ENCODE measurements around the gene OR2H1.

OR2H1 gene

DNA sequence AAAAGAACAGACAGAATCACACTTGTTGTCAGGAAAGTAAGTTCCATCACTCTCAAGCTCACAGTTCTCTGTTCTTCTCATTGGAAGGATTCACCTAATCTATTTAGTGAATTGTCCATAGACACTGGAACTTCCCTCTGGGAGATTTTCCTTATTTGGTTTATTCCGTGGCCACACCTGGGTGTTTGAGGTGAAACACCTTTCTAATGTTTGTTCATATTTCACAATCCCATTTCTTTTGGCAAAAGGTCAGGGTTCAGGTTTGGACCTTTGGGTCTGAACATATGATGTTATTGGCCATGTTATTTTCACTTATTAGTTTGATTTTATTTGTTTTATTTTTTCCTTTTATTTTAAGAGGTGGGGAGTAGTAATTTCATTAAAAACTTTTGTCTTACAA is 26.8 kb downstream of the OR2H1 start:
- no peak for DNase-seq (ENCODE audit: low spot score)

DNA sequence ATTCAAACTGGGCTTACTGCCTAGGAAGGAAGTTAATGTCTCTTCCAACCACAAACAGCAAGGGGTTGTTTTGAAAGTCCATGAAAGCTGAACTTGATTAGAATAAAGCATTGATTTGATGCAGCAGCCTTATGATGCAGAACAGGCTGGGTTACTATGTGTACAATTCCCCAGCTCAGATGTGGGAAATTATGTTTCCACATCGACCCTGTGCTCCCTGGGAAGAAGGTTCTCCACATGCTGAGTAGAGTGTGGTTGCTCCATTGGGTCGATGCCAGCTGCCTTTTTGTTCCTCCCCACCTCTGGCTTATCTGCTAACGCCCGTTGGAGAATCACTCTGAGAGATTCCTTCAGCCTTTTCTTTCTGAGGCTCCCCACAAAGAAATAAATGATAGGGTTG is 29.6 kb downstream of the OR2H1 start:
- DNase-seq (ENCODE audit: low spot score): no peak

DNA sequence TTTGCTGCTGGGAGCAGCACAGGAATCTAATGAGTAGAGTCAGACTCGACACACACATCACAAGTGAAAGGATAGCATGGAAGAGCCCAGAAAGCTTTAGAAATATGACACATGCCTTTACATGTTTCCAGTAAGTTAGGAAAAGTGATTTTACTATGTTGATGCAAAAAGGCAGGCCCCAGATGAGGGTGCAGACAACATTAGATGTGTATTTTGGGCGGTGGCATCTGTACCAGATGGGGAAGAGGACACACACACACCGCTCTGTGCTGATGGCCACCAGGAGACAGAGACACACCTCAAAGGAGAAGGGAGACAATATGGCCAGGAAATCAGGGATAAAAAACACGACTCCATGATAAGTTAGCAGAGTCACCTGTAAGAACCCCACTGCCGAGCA is 30.2 kb downstream of the OR2H1 start:
- DNase-seq (ENCODE audit: low spot score): no peak

DNA sequence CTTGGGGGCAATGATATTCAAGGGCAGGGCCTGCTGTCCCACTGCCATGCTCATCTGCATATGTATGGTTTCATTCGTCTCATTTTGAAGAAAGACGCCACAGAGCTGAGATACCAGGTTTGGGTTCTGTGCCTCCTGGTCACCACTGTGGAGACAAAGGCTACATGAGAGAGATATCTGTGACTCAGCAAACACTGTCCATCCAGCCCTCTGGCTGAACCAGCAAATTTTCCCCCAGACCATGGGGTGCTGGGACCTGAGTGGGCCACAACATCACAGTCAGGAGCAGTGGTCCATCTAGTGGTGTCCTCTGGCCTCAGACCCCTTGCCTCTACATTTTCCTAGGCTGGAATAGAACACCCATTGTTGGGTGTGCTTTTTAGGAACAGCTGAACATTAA is 30.7 kb downstream of the OR2H1 start, which contains the start of gene MAS1L:
TSS of gene MAS1L (minus strand) at position 297 of the 400 bp plus-strand sequence. CDS start at position 243, 54 bp downstream.
- DNase-seq (ENCODE audit: low spot score): no peak

DNA sequence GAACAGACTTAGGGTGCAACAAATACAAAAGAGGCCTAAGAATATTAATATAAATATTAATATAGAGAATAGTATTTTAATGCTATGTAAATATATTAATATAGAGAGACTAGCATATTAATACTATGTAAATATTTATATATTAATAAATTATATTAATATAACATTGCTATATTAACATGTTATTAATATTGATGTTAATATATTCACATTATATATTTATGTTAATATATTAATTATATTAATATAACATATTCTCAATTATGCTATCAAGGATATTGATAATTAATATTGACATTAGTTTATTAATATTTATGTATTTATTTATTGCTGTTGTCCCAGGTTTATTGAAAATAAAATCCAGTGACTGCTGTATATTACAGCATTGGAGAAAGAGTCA is 31.9 kb downstream of the OR2H1 start:
- DNase-seq (ENCODE audit: low spot score): no peak

DNA sequence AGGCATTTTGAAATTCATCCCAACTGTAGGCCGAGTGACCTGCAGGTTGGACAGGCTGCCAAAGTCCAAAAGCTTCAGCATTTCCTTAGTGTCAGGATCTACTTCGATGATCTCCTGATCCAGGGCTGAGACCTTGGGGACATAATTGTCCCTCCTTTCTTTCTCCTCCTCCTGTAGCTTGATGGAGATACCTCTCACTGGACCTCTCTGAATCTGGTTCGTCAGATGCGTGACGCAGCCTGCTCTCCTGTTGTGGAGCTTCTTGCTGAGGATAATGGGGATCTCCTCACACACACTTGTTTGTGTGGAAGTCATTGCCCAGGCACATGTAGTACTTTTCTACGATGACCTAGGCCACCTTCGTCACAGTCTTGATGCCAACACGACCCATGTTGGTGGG is 32.3 kb downstream of the OR2H1 start:
- DNase-seq (ENCODE audit: low spot score): no peak

DNA sequence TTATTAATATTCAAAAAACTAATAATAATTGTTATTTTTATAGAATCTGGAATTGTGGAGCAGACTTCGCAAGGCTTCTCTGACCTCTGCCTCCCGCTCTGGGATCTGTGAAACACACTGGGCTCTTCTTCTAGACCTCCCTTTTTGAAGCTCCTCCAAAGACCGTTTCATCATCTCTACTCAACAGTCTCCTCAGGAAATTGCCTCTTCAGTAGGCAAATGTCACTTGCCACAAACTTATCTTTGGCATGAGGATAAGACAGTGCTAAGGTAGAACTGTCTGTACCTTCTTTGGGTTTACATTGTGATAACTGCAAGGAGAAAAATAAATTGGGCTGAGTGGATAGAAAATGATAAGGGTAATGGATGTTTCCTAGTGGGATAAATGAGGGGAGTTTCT is 33.1 kb downstream of the OR2H1 start:
- DNase-seq (ENCODE audit: low spot score): no peak

DNA sequence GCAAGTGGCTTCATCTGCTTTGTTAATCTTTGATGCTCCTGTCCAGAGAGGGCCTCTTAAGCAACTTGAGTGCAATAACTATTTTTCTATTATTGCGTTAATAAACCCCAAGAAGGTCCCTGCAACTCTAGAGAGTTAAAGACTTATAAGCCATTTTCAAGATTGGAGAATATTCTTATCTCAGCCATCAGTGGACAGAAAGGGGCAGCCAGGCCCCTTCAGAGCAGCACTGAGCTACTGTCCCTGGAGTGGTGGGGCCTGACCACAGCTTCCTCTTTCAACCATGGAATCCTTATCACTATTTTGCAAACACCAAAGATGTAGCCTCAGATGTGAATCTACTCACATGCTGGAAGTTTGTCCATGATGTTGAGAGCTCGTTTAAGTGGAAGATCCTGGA is 33.6 kb downstream of the OR2H1 start:
- DNase-seq (ENCODE audit: low spot score): no peak

DNA sequence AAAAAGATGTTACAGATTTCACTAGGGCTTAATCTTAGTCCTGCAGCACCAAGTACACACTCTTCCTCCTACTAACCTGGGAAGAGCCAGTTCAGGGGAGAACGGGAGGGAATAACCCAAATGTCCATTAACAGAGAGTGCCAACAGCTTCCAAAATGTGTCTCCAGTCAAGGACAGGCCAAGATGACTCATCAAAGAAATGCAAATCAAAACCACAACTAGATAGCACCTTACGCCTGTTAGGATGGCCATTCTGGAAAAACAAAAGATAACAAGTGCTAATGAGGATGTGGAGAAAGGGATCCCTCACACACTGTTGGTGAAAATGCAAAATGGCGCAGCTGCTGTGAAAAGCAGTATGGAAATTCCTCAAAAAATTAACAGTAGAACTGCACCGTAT is 34.6 kb downstream of the OR2H1 start:
- no peak for DNase-seq (ENCODE audit: low spot score)

DNA sequence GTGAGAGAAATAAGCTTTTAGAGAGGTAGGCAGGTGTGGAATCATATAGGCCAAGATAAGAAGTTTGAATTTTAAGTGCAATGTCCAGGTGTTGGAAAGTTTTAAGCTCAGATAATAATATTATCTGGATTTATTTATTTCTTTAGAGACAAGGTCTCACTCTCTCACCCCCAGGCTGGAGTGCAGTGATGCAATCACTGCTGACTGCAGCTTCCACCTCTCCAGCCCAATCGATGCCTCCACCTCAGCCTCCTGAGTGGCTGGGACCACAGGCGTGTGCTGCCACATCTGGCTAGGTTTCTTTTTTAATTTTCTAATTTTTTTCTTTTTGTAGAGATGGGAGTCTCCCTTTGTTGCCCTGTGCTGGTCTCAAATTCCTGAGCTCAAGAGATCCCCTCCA is 36.3 kb downstream of the OR2H1 start:
- DNase-seq (ENCODE audit: low spot score): no peak

DNA sequence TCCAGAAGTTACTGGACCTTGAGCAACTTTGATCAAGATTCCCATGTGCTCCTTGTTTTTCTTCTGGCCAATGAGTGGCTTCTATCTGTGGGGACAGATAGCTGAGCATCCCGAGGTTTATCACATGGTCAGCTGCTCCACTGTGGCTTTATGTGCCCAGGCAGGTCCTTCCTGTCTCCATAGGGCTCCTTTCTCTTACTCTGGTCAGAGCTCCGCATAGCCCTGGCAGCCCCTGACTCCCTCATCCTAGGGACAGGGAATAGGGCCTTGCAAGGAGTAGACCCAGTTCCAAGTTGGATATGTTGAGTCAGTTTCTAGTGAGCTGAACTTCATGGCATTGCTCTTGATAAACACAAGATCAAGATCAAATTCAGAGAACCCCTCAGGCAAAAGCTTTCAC is 37.2 kb downstream of the OR2H1 start:
- DNase-seq (ENCODE audit: low spot score): no peak

DNA sequence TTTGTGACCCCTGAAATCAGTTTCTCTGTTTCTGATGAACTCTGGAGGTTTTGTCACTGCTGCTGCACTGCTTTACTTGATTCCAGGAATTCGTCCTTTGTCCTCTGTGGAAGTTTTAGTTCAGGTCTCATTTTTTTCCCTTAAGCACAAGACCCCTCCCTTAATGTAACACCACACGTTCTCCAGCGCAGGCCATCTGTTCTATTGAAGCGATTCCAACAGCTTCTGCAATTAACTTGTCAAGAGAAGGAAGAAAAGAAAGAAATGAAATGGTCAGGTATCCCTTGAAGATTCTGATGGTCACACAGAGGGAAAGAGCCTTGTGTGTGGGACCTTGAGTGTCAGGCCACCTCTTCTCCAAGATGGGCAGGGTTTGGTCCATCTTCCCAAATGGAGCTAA is 38.6 kb downstream of the OR2H1 start:
- no peak for DNase-seq (ENCODE audit: low spot score)

DNA sequence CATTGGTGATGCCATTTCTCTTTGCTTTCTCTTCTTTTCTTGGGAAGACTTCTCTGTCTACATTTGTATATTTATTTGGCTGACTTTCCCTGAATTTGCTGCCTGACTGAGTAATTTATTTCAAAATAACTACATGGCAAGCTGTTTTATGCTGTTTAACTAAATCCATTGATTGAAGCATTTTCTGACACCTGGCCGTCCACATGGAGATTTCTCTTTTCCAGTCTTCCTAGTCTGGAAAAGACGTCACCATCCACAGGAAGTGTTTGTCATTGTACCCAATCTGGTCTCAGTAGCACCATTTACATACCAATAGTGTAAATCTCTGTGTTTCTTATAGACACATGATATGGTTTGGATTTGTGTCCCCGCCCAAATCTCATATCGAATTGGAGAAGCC is 40.0 kb downstream of the OR2H1 start:
- DNase-seq (ENCODE audit: low spot score): no peak

DNA sequence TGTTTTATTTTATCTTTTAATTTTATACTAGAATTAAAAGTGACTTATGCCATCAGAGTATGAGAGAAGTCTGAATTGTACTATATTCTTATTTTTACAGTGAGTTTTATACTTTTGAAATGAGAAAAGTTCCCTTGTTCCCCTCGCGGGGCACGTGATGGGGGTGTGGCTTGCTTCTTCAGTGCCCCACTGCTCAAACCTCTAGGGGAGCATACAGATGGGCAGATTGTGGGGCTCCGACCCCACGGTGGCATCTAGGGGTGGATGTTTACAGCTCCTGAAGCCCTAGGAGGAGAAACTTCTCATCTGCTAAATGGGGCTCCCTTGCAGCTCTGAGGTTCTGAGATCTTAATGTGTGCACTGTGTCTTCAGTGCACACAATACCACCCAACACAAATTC is 42.7 kb downstream of the OR2H1 start:
- DNase-seq (ENCODE audit: low spot score): no peak

DNA sequence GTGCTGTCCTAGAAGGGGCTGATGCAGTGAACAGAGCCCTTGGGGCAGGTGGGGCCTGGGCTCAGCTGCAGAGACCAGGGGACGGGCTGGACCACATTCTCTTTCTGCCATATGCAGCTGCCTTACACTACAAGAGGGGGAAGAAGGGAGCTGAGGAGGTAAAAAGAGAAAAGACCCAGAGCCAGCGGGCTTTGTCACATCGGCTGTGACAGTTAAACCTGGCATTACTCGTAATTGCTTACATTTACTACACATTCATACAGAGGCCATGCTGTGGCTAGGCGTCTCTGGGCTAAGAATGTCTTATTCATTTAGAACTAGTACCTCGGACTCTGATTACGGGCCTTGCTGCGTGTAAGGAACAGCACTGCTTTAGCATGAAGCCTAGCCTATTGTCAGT is 43.6 kb downstream of the OR2H1 start:
- DNase-seq (ENCODE audit: low spot score): no peak

DNA sequence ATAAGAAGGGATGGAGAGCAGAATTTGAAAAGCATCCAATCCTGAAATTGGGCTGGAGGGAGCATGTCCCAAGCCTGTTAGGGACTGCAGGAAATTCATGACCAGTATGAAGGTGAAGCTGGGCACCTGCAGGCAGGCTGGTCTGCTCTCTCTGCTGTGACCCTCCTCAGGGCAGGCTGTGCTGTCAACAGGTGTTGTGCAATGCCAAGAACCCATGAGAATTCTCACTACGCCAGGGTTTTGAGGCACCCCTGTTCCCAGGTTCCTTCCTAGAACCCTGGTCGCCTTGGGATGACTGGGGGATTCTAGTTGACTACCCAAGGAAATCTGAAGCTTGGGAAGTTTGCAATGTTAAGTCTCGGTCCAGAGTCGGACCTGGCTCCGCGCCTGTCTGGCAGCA is 44.2 kb downstream of the OR2H1 start:
- DNase-seq (ENCODE audit: low spot score): no peak

DNA sequence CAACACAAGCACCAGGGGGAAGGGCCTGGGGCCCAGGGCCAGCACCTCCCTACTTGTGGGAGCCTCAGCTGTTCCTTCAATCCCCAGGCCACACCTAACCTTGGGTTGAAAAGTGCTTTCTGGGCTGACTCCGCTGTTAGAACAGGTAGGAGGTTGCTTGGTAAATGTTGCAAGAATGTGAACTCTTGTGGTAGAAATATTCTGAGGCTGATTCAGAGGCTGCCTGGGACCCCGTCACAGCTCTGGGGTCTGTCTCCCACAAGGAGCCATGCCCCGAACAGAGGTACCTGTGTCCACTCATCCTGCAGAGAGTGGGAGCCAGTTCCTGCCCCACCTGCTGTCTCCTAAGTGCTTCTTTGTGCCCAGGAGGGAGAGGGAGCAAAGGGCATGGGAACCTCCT is 45.2 kb downstream of the OR2H1 start:
- no peak for DNase-seq (ENCODE audit: low spot score)

DNA sequence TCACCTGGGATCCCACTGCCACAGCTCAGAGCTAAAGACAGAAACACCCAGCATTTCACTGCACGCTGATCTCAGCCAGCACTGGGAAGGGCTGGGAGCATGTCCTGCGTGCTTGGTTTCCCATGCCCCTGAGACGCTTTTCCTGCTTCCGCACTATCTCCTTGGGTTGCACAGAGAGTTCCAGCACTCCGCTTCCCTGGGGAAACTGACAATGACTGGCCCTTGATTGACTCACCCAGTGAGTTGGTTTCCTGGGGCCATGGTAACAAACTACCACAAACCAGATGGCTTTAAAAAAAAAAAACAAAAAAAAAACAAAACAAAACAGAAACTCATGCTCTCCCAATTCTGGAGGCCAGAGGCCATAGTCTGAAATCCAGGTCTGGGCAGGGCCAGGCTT is 45.6 kb downstream of the OR2H1 start:
- no peak for DNase-seq (ENCODE audit: low spot score)

DNA sequence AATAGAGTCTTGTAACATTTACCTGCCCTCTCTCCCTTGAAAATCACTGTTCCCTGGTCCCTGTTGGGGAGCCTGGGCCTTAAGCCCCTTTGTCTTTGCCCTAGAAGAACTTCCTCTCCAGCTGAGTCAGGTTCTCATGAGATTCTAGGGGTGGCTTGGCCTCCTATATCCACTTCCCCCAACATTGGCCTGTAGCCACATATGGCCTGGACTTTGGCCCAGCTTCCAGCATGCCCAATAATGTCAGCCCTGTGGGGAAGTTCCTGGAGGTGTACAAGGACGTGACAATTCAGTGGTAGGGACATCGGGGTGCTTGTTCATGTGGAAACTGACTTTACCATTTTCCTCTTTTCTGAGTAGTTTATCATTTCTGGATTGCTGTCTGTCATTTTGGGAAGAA is 48.0 kb downstream of the OR2H1 start:
- DNase-seq (ENCODE audit: low spot score): no peak

DNA sequence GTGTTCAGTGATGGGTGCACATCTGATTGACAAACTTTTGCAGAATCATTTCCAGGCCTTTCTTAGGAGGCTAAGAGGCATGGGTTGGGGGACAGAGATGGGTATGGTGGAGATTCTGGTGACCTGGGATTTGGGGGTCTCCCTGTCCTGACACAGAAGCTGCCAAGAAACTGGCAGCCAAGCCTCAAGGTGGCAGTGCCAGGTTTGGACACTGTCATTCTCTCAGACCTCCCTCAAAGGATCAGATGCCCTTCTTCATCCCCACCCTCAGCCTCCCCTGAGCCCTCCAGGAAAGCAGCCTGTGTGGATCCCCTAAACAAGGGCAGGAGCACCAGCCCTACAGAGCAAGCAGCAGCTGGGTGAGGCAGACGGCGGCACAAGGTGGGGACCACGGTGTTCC is 48.9 kb downstream of the OR2H1 start:
- no peak for DNase-seq (ENCODE audit: low spot score)

DNA sequence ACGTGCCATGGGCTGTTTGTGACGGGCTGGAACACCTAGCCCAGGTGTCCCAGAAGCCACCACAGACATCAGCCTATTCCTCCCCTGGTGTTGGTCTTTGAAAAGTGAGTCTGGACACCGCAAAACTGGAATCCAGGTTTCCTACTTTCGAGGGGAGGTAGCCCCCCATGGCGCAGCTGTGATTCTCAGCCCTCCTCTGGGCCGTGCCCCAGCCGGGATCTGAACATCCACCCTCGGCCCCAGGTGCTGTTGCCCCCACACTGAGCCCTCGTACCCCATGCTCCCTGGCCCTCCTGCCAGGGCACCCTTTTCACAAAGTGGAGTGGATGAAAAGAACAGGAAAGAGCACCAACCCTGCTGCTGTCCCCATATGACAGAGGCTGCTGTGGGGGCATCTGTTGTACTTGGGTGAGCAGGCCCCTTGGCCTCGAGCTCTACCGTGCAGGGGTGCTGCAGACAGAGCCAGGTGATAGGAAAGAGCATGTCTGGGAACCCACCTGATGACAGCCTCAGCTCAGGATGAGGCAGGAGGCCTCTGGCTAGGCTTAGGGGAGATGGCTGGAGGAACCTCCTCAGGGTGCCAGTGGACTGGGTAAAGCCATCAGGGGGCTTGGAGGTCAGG is 49.6 kb downstream of the OR2H1 start:
- no peak for DNase-seq (ENCODE audit: low spot score)

DNA sequence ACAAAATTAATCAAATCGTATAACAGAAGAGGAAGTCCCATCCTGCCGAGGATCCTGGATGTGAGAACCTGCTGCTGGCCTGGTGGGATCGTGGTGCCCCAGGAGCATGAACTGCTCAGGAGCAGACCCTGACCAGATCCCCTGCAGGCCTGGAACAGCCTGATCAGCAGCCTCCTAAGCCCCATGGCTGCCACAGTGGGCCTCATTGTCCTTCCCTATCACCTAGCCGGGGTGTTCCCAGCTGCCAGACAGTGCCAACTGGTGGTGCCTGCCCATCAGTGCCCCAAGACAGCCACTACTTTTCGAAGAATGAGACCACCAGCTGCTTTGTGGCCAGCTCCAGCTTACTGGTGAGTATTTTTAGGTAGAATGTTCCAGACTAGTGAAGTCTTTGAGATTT is 50.4 kb downstream of the OR2H1 start:
- DNase-seq (ENCODE audit: low spot score): no peak

DNA sequence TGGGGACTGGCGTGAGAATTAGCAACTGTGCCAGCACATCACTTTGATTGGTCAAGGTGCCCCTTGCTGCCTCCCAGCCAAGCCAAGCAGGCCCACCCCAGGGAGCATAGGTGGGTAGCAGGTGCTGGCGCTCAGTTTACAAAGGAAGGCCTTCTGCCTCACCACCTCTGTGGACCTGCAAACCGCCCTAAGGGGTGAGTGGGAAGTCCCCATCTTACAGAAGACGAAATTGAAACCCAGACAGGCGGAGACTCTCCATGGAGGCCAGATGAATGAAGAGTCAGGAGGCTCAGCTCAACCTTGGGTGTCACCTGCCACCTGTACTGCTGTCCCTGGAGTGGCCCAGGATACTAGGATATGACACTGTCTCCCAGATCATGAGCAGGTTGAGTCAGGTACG is 52.3 kb downstream of the OR2H1 start:
- no peak for DNase-seq (ENCODE audit: low spot score)

DNA sequence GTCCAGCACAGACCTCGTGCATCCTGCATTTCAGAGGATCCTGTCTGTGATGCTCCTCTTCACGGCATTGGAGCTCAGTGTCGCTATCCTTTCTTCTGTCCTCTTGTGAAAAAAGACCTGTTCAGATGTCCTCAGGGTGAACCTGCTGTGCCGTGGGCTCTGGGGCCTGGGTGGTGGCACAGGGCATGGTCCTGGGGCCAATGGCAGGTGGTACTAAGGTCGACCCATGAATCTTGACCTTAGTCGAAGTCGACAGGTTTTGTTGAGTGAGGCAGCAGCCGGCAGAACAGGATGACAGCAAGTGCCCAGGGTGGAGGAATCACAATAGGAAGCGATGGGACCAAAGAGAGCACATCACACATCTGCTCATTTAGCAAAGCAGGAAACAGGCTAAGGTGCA is 52.8 kb downstream of the OR2H1 start:
- no peak for DNase-seq (ENCODE audit: low spot score)

DNA sequence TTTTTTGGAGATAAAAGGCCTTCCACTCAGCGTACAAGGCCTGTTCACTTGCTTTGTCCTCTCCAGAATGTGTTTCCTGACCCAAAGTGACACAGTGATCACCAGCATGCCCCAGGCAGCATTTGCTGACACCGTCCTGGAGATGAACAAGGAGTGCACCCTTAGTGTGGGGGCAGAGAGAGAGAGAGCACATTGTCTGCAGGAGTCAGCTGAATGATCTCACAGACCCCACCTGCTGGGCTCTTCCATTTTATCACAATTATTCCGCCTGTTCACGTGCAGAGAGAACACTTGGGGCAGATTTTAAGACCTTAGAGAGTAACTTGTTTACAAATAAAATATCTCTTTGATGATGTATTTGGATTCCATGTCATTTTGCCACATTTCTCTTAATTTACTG is 53.2 kb downstream of the OR2H1 start:
- DNase-seq (ENCODE audit: low spot score): no peak
